HEK293T (cell line): ENCODE results near the gene PCDHGA9.

Experiments
- CTBP1 ChIP-seq: fragments of 450-650 bp; IDR thresholded peaks from 2 replicates; pipeline ENCODE4 v1.6.1; 2016; ENCODE audit warnings: borderline replicate concordance
- FOXK2 ChIP-seq: fragments of 450-650 bp; IDR thresholded peaks from 2 replicates; pipeline ENCODE4 v1.6.1; 2016; ENCODE audit warnings: mild to moderate bottlenecking
- HDGF ChIP-seq: fragments of 450-650 bp; IDR thresholded peaks from 2 replicates; pipeline ENCODE4 v1.6.1; 2017; ENCODE audit warnings: antibody characterized with exemption, borderline replicate concordance
- PKNOX1 ChIP-seq: fragments of 450-650 bp; IDR thresholded peaks from 2 replicates; pipeline ENCODE4 v1.6.1; 2016
- SP1 ChIP-seq: fragments of 450-650 bp; IDR thresholded peaks from 2 replicates; pipeline ENCODE4 v1.6.1; 2017
- ZNF384 ChIP-seq: fragments of 450-650 bp; IDR thresholded peaks from 2 replicates; pipeline ENCODE4 v1.6.1; 2016

DNA sequence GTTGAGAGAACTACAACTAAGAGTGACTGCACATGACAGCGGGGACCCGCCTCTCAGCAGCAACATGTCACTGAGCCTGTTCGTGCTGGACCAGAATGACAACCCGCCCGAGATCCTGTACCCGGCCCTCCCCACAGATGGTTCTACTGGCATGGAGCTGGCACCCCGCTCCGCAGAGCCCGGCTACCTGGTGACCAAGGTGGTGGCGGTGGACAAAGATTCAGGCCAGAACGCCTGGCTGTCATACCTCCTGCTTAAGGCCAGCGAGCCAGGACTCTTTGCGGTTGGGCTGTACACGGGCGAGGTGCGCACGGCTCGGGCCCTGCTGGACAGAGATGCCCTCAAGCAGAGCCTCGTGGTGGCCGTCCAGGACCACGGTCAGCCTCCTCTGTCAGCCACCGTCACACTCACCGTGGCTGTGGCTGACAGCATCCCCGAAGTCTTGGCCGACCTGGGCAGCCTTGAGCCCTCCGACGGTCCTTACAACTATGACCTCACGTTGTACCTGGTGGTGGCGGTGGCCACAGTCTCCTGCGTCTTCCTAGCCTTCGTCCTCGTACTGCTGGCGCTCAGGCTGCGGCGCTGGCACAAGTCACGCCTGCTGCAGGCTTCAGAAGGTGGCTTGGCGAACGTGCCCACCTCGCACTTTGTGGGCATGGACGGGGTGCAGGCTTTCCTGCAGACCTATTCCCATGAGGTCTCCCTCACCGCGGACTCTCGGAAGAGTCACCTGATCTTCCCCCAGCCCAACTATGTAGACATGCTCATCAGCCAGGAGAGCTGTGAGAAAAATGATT lies 17.9 kb upstream of the PCDHGA9 start:
- no peak for TF ChIP-seq CTBP1
- TF ChIP-seq HDGF = no peak
- TF ChIP-seq FOXK2 = no peak
- TF ChIP-seq SP1 = no peak
- TF ChIP-seq ZNF384 = no peak
- no peak for TF ChIP-seq PKNOX1
